Activated T-helper 2 cell treated with anti-CD3 and anti-CD28 coated beads, Interferon-gamma antibody, Interleukin-2, Interleukin-4, amounts not matched to agents 10 μg/mL and 5 μg/mL and 100 μg/mL, durations not matched to agents 14 hours and 24 hours and 36 hours (primary cell): ENCODE measurements around the gene SON. TPM values are rescaled to one million over a fixed set of nuclear protein-coding genes. Genes with fewer than 3 reads are reported as not detected.
A peak's percentile ranks its signal among the peaks of the same experiment; 100 is the strongest.
"Not testable (repeated sequence)": the region's sequence is repeated elsewhere in the genome, so short reads cannot be mapped to it uniquely, and the experiment has no call there.

Source experiments
- DNase-seq: peaks from one replicate; pipeline ENCODE4 v3.0.0; 2021; ENCODE audit warnings: low spot score
- H3K27ac Mint-ChIP-seq: one replicate; pipeline ENCODE4 v1.8.0; 2021; ENCODE audit warnings: mixed read lengths
- H3K27me3 Mint-ChIP-seq: one replicate; pipeline ENCODE4 v1.8.0; 2021; ENCODE audit warnings: low read depth, mixed read lengths
- H3K36me3 Mint-ChIP-seq: one replicate; pipeline ENCODE4 v1.8.0; 2021; ENCODE audit warnings: low read depth, mixed read lengths
- H3K4me1 Mint-ChIP-seq: one replicate; pipeline ENCODE4 v1.8.0; 2021; ENCODE audit warnings: low read depth, mixed read lengths
- H3K4me3 Mint-ChIP-seq: one replicate; pipeline ENCODE4 v1.8.0; 2021; ENCODE audit warnings: low read depth, mild to moderate bottlenecking, moderate library complexity, mixed read lengths
- H3K9me3 Mint-ChIP-seq: one replicate; pipeline ENCODE4 v1.8.0; 2021; ENCODE audit warnings: mixed read lengths
- intact Hi-C: fragments of 100-400 bp; cut with micrococcal nuclease; formaldehyde crosslinking; loops from one replicate; pipeline ENCODE4 v1.15.1; 2023
- total RNA-seq: library from RNA; stranded (reverse); gene quantifications from 2 replicates; pipeline ENCODE4 v1.2.3, GENCODE V29; 2022

Gene SON
- total RNA-seq, 1 donor from 2014 or later = 376 TPM

GRCh38 chr21:33561373-33561772 is 18.5 kb downstream of the SON start:
- Mint-ChIP-seq H3K36me3 (peaks cover 73% of the 10 kb centered on the region), H3K27me3 (no peaks in the 10 kb centered on the region), H3K4me1 (peaks cover 31% of the 10 kb centered on the region), H3K9me3 (no peaks in the 10 kb centered on the region), H3K4me3 (no peak overlapping the region), H3K27ac (peak overlapping the region; percentile 45)
- intact Hi-C loops = no loop called here
- no peak for DNase-seq

- intact Hi-C loops = no loop called here
- H3K27me3 Mint-ChIP-seq = no peaks in the 10 kb centered on the region
- peaks cover 28% of the 10 kb centered on the region for H3K4me1 Mint-ChIP-seq
- H3K27ac Mint-ChIP-seq = no peak overlapping the region
- H3K4me3 Mint-ChIP-seq = no peak overlapping the region
- H3K36me3 Mint-ChIP-seq = peaks cover 65% of the 10 kb centered on the region
- no peaks in the 10 kb centered on the region for H3K9me3 Mint-ChIP-seq
- no peak for DNase-seq
Observed at GRCh38 chr21:33562389-33562788, 19.6 kb downstream of the SON start.

DNA sequence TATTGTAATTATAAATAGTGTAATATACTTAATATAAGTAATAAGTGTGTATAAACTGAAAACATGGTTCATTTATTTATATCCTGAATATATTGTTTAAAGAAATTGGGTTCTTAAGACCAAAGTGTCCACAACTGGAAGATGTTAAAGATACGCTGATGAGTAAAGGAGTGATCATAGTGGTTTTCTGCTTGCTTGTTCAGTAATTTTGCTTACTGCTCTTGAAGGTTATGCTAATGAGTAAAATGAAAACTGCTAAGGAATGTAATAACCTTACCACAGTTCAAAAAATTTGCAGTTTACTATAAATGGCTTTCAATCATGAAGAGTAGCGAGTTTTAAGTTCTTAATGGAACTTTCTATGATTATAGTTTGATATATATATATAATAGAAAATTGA is 23.7 kb downstream of the SON start:
- Mint-ChIP-seq H3K4me1 (peaks cover 26% of the 10 kb centered on the region), H3K27ac (no peak overlapping the region), H3K27me3 (no peaks in the 10 kb centered on the region), H3K36me3 (peaks cover 55% of the 10 kb centered on the region), H3K9me3 (no peaks in the 10 kb centered on the region), H3K4me3 (no peak overlapping the region)
- DNase-seq = no peak
- intact Hi-C loops = loop anchor here (2.0 kb wide), 1 partner anchor 24 kb away; the partner anchor contains the start of genes GART and SON

- Mint-ChIP-seq H3K36me3 (peaks cover 56% of the 10 kb centered on the region), H3K4me3 (no peak overlapping the region), H3K27ac (no peak overlapping the region), H3K27me3 (no peaks in the 10 kb centered on the region), H3K9me3 (no peaks in the 10 kb centered on the region), H3K4me1 (peaks cover 21% of the 10 kb centered on the region)
- no peak for DNase-seq
- intact Hi-C loops = loop anchor here (2.0 kb wide), 1 partner anchor 25 kb away; the partner anchor contains the start of genes GART and SON
Observed at GRCh38 chr21:33567914-33568313, 25.1 kb downstream of the SON start.

GRCh38 chr21:33568448-33568847 is 25.6 kb downstream of the SON start:
- H3K4me3 Mint-ChIP-seq = no peak overlapping the region
- H3K27me3 Mint-ChIP-seq = no peaks in the 10 kb centered on the region
- no peak for DNase-seq
- intact Hi-C loops = no loop called here
- H3K9me3 Mint-ChIP-seq = no peaks in the 10 kb centered on the region
- H3K27ac Mint-ChIP-seq = no peak overlapping the region
- H3K4me1 Mint-ChIP-seq = peaks cover 21% of the 10 kb centered on the region
- peaks cover 56% of the 10 kb centered on the region for H3K36me3 Mint-ChIP-seq

DNA sequence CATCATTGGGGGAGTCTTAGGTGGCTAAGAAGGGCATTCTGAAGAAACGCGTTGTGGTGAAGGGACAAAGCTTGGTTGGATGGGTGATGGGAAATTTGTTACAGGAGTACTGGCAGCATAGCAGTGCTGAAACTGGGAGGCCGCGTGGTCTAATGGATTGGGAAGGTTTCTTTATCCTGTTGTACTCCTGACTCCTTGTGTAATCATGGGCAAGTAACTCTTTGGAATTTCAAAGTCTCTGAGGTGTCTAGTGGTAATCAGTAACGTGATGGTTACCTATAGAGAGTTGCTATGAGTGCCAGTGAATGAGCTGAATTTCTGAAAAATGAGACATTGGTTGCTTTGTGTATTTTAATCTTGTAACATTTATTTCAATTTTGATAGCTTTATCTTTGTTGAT is 27.2 kb downstream of the SON start:
- no peak for DNase-seq
- H3K27ac Mint-ChIP-seq = no peak overlapping the region
- H3K36me3 Mint-ChIP-seq = peaks cover 60% of the 10 kb centered on the region
- H3K4me1 Mint-ChIP-seq = peaks cover 15% of the 10 kb centered on the region
- H3K4me3 Mint-ChIP-seq = no peak overlapping the region
- H3K9me3 Mint-ChIP-seq = no peaks in the 10 kb centered on the region
- intact Hi-C loops = no loop called here
- H3K27me3 Mint-ChIP-seq = no peaks in the 10 kb centered on the region

DNA sequence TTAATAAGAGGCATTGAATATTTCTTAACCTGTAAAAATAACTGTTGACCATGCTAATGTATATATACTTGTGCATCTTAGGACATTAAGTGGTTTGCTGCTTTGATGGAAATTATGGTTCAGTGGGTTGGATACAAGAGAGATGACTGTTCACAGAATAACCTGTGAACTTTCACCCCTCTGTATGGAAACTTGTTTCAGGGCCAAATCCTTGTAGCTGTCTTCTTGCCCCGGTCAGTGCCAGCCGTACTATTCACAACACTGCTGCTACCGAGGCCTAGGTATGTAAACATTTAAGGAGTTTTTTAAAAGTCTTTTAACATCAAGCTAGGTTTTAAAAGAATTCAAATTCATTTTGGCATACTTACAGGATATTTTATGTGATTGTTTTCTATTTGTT is 29.5 kb downstream of the SON start:
- intact Hi-C loops = no loop called here
- Mint-ChIP-seq H3K27me3 (no peaks in the 10 kb centered on the region), H3K4me3 (no peak overlapping the region), H3K27ac (no peak overlapping the region), H3K36me3 (peaks cover 75% of the 10 kb centered on the region), H3K4me1 (peaks cover 11% of the 10 kb centered on the region), H3K9me3 (no peaks in the 10 kb centered on the region)
- DNase-seq = no peak

DNA sequence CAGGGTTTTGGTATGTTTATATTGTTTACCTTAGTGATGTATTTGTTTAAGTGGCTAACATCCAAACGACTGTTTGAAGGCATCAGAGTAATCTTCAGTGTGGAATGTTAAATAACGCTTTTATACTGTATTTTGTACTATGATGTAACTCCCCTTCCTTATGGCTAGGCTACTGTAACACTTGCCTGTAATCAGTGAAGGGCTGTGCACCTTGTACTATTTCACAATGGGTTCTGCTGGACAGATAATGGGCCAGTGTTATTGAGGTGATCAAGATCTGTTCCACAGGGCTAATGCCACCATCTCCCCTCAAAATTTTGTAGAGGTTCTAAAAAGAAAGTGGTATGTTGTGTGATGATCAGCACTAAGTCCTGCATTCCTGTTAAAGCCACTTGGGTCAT is 33.9 kb downstream of the SON start:
- H3K4me1 Mint-ChIP-seq, H3K4me3 Mint-ChIP-seq, H3K27ac Mint-ChIP-seq, H3K27me3 Mint-ChIP-seq, H3K9me3 Mint-ChIP-seq, DNase-seq, intact Hi-C loops: not testable (repeated sequence)
- H3K36me3 Mint-ChIP-seq = peaks cover 65% of the 10 kb centered on the region

DNA sequence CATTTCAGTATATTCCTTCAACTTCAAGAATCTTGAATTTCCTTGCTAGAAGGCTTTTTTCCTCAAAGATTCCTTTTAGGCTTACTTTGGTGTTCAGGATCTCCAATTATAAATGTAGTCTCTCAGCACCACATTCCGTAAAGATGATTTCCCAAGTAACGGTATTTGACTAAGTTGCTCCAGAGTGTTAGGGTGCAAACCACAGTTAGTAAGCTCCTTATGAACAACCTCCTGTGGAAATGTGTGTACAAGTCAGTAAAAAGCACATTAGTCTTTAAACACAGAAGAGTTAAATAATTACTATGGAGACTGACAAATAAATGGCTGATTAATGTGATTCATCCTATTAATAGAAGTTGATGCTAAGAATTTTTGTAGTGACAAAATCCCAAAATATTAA is 35.4 kb downstream of the SON start:
- H3K4me1 Mint-ChIP-seq = peaks cover 7% of the 10 kb centered on the region
- intact Hi-C loops = no loop called here
- H3K4me3 Mint-ChIP-seq = no peak overlapping the region
- H3K27ac Mint-ChIP-seq = no peak overlapping the region
- H3K36me3 Mint-ChIP-seq = peaks cover 58% of the 10 kb centered on the region
- H3K9me3 Mint-ChIP-seq = no peaks in the 10 kb centered on the region
- DNase-seq = no peak
- H3K27me3 Mint-ChIP-seq = no peaks in the 10 kb centered on the region

- H3K4me3 Mint-ChIP-seq = no peak overlapping the region
- intact Hi-C loops = no loop called here
- H3K4me1 Mint-ChIP-seq = peaks cover 7% of the 10 kb centered on the region
- H3K36me3 Mint-ChIP-seq = peaks cover 52% of the 10 kb centered on the region
- DNase-seq = no peak
- H3K9me3 Mint-ChIP-seq = no peaks in the 10 kb centered on the region
- H3K27ac Mint-ChIP-seq = peak overlapping the region; percentile 55
- no peaks in the 10 kb centered on the region for H3K27me3 Mint-ChIP-seq
Observed at GRCh38 chr21:33578959-33579542, 36.2 kb downstream of the SON start.

DNA sequence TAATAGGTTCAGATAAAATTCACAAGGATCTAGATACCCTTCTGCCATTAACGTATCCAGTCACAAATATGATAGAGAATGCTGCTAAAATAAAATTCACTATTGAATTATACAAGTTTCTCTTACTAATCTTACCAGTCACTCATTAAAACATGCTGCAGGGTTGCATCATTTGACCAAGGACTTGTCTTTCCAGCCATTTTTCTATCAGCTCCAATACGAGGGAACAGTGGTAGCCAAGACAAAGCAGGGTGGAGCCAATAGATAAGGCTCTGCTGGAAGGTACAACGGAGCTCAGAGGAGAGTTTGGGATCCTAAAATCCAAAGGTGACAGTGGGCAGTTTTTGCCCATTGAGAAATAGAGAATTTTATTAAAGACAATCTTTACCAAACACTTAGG is 41.6 kb downstream of the SON start:
- no peak for DNase-seq

GRCh38 chr21:33586927-33587326 is 44.1 kb downstream of the SON start:
- peak overlapping the region; percentile 46 for H3K27ac Mint-ChIP-seq
- no peaks in the 10 kb centered on the region for H3K9me3 Mint-ChIP-seq
- peaks cover 23% of the 10 kb centered on the region for H3K4me1 Mint-ChIP-seq
- intact Hi-C loops = loop anchor here (5.0 kb wide), 1 partner anchor 105 kb away; no protein-coding TSS in a partner anchor
- no peaks in the 10 kb centered on the region for H3K27me3 Mint-ChIP-seq
- H3K4me3 Mint-ChIP-seq = peak overlapping the region; percentile 68
- no peak for DNase-seq
- peaks cover 31% of the 10 kb centered on the region for H3K36me3 Mint-ChIP-seq

More for the DNA sequence above, 41.6 kb downstream of the SON start:
- no peaks in the 10 kb centered on the region for H3K9me3 Mint-ChIP-seq
- no peak overlapping the region for H3K27ac Mint-ChIP-seq
- peaks cover 38% of the 10 kb centered on the region for H3K36me3 Mint-ChIP-seq
- H3K4me3 Mint-ChIP-seq = no peak overlapping the region
- intact Hi-C loops = no loop called here
- H3K27me3 Mint-ChIP-seq = no peaks in the 10 kb centered on the region
- peaks cover 22% of the 10 kb centered on the region for H3K4me1 Mint-ChIP-seq

- Mint-ChIP-seq H3K27ac (peak overlapping the region; percentile 80), H3K9me3 (no peaks in the 10 kb centered on the region), H3K4me3 (peak overlapping the region; percentile 93), H3K4me1 (peaks cover 23% of the 10 kb centered on the region), H3K36me3 (peaks cover 29% of the 10 kb centered on the region), H3K27me3 (no peaks in the 10 kb centered on the region)
- intact Hi-C loops = loop anchor here (1.0 to 5.0 kb wide), 3 partner anchors 45 to 106 kb away; partner anchors contain the start of genes CRYZL1 and SON
- DNase-seq = no peak
Observed at GRCh38 chr21:33587792-33588484, 45.1 kb downstream of the SON start.
